ENCODE data around the gene SKIL.

The SKIL gene

DNA sequence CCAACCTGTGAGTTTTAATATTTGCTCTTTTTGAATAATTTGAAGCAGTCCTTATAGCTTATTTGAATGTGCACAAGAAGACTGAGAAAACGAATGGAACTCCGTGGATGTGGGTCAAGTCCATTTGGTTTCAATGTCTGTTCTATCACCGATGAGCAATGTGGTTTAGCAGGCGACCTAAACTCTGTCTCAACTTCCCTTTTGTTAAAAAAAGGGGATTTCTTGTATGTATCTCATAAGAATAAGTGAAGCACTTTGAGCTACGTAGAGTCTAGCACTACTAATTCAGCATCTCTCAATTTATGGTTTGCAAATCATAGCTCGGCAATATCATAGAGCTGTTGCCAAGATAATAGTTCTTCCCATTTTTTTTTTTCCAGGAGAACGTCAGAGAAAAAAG lies 4.6 kb upstream of the SKIL start:
- DNase-seq, result no peak

DNA sequence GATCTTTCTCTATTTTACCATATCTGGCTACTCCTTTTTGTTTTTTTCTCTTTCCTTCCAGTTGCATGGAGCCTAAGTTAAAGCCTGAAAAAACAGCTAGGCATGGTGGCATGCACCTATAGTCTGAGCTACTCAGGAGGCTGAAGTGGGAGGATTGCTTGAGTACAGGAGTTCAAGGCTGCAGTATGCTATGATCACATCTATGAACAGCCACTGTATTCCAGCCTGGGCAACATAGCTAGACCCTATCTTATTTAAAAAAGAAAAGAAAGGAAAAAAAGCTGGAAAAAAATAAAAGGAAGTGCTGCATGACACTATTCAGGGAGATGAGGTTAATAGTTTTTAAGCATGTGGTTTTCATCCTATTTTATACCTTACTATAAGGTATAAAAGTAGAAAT lies 4.0 kb upstream of the SKIL start:
- DNase-seq, result no peak

DNA sequence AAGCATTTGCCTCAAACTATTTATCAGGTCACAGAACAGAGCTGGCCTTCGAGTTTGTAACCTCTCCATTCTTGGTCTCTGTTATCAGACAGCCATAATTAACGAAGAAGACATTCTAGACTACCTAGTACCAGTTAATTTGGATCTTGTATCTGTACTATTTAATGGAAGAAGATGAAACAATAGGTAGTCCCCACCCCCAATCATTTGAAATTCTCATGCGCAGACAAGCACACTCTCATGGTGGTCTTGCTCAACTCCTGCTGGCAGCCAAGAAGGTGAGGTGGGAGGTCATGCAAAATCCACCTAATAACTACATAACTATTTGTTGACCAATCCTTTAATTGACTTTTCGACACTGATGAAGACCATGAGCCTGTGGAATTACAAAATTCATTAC lies 2.8 kb upstream of the SKIL start:
- DNase-seq, result no peak

DNA sequence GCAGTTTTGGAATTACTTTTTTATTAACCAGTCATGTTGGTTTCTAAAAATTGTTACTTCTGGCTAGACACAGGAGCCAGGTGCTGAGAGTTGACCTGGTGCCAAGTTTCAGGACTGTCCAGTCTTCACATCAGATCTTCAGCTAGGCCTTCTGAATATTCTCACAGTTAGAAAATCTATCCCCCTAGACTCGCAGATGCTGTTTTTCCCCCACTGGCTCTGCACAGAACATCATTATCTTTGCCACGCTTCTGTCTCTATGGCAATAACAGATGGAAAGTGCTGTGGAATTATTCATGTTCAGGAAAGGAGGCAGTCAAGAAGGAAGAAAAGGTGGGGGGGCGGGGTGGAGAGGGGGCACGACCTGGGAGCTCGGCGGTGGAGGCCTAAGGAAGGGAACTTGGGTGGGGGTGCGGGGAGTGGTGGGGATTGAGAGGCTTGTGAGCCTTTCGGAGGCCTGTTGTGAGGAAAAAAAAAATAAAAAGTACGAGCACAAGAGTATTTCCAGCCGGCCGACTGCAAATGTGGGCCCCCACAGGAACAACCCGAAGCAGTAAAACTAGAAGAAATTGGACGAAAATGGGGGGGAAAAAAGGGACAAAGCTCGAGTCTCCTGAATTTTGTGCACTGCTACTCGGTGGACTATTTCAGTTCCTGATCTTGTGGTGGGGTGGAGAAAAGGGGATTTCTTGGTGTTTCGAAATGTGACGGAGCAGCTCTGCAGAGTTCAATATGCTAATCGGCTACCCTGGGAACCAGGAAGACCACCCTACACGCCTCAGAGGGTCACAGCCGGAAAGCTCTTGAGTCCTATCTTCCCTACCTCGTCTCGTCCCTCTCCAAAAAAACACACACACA lies 1.5 kb upstream of the SKIL start:
- no peak for DNase-seq

DNA sequence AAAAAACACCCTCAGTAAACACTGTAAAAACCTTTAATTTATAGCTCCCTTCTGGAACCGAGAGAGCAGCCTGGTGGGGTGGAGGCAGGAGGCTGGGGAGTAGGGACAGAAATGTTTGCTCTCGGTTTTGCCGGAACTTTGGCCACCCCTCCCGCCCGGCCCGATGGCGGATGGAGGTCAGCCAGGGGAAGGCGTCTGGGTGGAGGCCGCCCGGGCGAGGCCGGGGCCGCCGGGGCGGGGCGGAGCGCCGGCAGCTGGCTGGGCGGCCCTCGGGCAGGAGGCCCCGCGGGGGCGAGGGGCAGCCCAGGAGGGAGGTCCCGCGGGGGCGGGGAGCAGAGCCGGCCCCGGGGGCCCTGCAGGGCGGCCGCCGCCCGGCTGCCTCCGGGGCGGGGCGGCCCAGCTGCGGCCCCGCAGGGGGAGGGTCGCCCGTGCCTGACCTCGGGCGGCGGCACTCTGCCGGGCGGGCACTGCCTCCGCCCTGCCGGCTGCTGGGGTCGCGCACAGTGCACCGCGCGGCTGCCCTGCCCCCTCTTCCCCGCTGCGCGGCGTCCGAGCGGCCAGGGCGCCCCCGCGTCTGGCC lies 829 bp upstream of the SKIL start:
- DNase-seq, result peak; percentile 39 to 65 (median 58)

DNA sequence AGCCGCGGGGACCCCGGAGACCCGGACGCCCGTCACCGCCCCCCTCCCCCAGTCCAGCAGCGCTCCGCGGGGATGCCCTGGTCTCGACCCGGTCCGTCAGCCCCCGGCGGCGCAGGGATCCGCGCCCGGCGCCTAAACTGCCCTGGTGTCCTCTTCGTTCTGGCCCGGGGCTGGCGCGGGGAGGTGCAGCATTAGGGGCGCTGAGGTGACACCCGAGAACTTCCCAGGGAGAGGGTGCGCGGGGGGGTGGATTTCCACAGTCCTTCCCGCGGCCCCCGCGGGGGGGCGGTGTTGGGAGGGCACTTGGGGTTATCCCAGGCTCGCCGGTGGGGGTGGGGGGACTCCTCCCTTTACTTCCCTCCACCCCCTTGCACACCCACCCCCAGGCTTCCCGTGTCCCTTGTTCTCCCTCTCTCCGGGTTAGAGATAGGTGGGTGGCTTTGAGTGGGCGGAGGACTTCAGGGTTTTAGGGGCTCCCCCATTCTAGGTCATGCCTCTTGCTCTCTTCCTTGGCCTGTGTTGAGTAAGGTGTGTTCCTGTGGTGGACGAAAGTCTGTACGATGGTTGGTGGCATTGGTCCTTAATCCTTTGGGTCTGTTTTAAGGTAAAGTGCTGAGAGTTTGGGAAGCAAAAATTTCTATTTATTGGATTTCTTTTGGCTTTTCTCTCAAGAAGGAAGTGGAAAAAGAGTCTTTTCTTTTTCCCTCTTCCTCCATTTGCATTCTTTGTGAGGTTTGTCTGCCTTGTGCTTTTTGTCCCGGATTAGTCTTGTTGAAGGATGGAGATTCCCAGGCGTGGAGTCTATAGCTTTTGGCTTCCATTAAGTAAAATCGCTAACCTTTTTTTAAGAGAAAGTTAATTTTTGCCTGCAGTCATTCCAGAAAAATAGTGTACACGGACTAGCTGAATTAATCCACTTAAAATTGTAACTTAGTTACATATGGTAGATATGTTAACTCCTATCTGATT lies 811 bp downstream of the SKIL start:
- peak; percentile 64 to 81 (median 70) for DNase-seq

DNA sequence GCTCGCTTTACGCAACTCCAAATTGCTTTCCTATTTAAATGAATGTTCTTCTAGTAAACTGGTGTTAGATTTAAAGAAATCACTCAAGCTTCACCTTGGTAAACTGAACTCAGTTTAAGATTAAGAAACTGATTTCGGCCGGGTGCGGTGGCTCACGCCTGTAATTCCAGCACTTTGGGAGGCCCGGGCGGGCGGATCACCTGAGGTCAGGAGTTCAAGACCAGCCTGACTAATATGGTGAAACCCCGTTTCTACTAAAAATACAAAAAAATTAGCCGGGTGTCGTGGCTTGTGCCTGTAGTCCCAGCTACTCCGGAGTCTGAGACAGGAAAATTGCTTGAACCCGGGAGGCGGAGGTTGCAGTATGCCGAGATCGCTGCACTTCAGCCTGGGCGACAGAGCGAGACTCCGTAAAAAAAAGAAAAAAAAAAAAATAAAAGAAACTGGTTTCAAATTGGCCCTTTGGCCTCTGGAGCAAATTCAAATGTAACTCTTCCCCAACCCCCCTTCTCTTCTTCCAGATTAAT lies 1.7 kb downstream of the SKIL start:
- no peak for DNase-seq

DNA sequence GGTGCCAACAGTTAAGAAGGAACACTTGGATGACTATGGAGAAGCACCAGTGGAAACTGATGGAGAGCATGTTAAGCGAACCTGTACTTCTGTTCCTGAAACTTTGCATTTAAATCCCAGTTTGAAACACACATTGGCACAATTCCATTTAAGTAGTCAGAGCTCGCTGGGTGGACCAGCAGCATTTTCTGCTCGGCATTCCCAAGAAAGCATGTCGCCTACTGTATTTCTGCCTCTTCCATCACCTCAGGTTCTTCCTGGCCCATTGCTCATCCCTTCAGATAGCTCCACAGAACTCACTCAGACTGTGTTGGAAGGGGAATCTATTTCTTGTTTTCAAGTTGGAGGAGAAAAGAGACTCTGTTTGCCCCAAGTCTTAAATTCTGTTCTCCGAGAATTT lies 3.0 kb downstream of the SKIL start:
- DNase-seq, result no peak

DNA sequence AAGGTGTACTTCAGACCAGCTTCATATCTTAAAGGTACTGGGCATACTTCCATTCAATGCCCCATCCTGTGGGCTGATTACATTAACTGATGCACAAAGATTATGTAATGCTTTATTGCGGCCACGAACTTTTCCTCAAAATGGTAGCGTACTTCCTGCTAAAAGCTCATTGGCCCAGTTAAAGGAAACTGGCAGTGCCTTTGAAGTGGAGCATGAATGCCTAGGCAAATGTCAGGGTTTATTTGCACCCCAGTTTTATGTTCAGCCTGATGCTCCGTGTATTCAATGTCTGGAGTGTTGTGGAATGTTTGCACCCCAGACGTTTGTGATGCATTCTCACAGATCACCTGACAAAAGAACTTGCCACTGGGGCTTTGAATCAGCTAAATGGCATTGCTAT lies 3.4 kb downstream of the SKIL start:
- no peak for DNase-seq

DNA sequence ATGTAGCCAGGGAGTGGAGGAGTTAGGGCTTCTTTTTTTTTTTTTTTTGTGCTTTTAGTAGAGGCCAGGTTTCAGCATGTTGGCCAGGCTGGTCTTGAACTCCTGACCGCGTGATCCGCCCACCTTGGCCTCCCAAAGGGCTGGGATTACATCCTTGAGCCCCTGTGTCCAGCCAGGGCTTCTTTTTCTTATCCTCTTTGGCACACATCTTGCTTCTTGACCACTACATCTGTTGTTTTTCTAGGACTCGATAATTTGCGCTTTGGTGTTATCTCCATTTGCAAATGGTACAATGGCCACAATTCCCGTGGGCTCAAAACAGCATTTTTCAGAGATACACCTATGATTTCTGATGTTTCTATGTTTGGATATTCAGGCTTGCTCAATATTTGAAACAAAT lies 4.2 kb downstream of the SKIL start:
- DNase-seq, result no peak

DNA sequence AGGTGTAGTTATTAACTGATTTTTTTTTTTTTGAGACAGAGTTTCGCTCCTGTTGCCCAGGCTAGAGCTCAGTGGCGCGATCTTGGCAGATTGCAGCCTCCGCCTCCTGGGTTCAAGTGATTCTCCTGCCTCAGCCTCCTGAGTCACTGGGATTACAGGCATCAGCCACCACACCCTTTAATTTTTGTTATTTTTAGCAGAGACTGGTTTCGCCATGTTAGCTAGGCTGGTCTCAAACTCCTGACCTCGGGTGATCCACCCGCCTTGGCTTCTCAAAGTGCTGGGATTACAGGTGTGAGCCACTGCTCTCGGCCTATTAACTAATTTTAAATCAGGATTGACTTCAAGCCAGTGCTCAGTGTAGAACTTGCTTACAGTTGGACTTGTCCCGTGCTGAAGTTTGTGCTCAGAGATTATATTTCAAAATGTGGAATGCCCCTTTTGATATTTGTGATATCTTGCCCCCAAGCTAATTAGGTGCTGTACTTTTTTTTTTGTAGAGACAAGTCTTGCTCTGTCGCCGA lies 6.0 kb downstream of the SKIL start:
- DNase-seq, result no peak

DNA sequence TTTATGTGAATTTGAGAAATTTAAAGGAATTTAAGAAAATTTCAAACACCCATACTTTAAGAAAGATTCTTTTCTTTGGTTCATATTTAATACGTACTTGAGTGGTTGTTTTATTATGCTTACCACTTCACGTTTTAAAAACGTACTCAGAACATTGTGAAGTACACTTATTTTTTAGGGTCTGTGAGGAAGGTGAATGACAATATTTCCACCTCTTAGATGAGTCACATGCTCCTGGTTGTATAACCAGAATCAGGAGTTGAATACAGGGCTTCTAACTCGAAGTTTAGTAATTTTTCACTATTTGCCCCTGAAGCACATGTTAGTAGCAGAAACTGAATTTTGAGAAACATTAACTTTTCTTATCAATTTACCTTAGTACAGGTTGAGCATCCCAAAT lies 7.5 kb downstream of the SKIL start:
- no peak for DNase-seq

DNA sequence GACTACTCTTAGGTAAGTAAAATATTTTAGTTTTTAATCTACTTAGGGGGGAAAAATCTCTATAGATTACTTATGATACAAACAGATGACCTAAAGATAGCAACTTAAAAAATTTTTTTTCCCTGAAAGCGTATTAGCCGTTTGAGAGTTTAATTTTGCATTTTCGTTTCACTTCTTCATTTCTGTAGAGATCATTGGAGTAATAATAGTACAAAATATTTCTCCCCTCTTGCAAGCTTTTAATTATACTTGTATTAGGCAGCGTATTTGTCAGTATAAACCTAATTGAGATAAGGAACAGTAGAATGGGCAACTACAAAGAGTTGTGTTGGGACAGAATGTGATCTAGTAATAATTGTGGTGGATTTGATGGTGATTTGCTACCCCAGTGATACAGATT lies 10.3 kb downstream of the SKIL start:
- no peak for DNase-seq

DNA sequence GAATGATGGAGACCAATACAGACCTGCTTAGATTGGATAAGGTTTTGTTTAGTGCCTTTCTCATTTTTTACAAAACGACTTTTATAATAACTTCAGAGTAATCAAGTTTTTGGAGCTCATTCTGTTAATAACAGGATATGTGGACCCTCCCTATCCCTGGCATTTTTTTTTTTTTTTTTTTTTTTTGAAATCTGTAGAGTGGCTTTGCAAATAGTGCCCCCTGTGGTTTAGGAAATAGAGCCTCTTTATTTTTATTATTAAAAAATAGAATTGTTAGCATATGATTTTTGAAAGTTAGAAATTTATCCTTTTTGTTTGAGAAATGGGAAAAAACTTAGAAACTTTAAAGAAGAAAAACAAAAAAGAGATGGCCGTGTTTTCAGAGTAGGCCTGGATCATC lies 11.4 kb downstream of the SKIL start:
- no peak for DNase-seq

DNA sequence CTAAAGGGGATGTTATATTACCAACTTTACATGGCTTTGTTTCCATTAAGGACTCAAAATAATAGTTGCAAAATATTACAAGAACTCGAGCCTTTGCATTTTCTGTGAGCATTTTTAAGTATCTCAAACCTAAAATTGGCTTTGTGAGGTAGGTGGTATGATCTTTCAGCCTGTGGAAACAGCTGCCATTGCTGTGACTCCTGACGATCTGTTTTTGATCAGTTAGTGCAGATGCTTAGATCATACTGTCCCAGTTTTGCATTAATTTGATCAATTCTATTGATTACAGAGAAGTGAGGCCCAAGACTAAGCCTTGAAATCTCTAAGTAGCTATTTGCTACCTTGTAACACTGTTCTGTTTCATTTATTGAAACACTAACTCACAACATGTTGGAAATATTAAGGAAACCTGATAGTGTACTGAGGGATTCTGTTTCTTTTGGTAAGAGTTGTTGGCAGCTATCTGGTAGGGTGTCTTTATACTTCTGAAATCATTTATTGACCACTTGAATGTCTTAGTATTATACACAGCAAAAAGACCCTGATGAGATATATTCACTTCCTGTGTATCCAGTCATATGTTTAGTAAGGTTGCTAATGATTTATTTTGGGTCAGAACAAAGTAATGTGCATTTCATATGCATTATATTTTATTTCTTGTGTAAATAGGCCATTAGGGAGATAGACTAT lies 14.8 kb downstream of the SKIL start:
- DNase-seq, result no peak

DNA sequence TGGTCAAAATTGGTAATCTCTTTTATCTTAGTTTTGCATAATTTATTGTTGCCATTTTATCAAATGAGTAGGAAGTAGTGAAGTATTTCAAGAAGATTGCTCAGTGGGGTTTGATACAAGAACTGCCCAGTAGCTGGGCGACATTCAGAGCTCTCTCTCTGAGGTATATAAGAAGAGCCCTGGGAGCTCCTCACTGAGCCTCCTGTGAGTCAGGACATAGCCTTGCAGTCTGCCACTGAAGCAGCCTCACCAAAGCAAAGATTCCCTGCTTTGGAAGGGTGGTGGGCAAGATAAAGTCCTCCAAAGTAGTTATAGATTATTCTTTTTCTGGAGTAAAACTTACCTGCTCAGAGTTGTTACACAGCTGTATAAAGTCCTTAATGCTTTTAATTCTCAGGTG lies 26.1 kb downstream of the SKIL start:
- no peak for DNase-seq

DNA sequence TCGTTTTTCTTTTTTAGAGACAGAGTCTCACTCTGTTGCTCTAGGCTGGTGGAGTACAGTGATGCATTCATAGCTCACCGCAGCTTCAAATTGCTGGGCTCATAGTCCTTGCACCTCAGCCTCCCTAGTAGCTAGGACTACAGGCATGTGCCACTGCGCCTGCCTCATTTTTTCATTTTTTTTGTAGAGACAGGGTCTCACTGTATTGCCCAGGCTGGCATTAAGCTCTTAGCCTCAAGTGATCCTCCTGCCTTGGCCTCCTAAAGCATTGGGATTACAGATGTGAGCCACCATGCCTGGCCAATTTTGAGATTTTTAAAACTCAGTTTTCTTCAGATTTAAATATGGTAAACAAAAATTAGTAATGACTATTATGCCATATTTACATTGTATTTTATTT lies 29.0 kb downstream of the SKIL start:
- no peak for DNase-seq

DNA sequence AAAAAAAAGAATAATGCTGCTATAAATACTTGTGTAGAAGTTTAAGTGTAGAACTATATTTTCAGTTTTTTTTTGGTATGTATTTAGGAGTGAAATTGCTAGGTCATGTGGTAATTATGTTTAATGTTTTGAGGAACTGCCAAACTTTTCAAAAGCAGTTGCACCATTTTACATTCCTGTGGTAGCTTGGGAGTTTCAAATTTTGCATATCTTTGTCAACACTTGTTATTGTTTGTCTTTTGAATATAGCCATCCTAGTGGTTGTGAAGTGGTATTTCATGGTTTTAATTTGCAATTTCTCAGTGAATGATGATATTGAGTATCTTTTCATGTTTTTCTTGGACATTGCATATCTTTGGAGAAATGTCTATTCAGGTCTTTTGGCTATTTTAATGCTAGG lies 30.4 kb downstream of the SKIL start:
- DNase-seq, result no peak

DNA sequence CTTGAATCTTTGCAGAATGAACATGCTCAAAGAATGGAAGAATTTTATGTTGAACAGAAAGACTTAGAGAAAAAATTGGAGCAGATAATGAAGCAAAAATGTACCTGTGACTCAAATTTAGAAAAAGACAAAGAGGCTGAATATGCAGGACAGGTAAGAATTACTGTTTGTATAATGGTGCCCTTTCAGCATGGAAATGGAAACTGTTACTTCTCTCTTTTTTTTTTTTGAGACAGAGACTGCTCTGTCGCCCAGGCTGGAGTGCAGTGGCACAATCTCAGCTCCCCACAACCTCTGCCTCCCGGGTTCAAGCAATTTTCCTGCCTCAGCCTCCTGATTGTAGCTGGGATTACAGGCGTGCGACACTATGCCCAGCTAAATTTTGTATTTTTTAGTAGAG lies 33.6 kb downstream of the SKIL start:
- DNase-seq, result no peak

DNA sequence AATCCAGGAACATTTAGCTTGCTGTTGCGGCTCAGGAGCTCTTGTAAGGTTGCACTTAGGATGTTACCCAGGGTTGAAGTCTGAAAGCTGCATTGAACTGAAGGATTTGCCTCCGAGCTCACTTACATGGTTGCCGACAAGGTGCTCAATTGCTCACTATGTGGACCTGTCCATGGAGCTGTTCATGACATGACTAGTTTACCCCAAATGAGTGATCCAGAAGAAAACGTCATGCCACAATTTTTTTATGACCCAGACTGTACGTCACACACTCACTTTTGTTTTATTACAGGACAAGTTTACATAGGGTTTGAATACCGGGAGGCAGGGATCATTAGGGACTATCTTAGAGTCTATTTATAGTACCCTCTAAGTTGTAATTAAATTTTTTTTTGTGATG lies 40.2 kb downstream of the SKIL start:
- no peak for DNase-seq

DNA sequence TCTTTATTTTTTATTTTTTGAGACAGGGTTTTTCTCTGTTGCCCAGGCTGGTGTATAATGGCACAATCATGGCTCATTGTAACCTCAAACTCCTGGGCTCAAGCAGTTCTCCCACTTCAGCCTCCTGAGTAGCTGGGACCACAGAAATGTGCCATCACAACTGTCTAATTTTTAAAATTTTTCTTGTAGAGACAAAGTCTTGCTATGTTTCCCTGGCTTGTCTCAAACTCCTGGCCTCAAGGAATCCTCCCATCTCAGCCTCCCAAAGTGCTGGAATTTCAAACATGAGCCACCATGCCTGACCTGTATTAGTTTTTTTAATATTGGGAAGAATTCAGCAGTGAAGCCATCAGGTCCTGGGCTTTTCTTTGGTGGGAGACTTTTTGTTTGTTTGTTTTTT lies 47.6 kb downstream of the SKIL start:
- no peak for DNase-seq

DNA sequence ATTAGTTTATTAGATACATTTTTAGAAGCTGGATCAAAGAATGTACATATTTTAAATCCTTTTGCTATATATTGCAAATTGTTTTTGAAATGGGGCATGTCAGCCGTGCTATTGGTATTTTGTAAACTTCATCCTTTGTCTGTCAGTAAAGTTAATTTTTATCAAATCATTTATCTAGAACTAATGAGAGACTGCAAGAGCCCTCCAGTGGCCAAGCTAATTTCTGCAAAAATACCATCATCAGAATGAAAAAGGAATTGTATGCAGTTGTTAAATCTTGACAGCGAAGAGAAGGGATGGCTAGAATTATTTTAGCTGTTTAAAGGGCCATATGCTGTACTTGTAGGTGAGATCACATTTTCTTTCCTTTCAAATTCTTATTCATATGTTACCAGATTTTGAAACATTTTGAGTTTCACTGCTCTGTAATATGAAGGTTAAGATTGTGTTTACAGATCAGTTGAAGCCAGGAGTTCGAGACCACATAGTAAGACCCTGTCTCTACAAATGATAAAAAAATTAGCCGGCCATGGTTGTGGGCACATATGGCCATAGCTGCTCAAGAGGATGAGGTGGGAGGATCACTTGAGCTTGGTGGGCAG lies 53.0 kb downstream of the SKIL start:
- DNase-seq, result peak in 1 of 6 experiments; percentile 16

Data from stimulated activated naive CD4-positive, alpha-beta T cell (primary cell).